ENCODE data around the gene PLSCR5. TPM values are rescaled to one million over a fixed set of nuclear protein-coding genes. Genes with fewer than 3 reads are reported as not detected.
A peak's percentile ranks its signal among the peaks of the same experiment; 100 is the strongest.

PLSCR5 gene
- not detected in 2 replicates for total RNA-seq (2014; rRNA removed; shearing (Covaris generic))
- polyA plus RNA-seq (2016; fragmentation: Nextera tagmentation; extraction: Ambion mirVana), result not detected in 2 replicates

- H2AFZ ChIP-seq, result no peak within 1 kb of the TSS
- no peaks in the 10 kb centered on the region for H3K9me2 ChIP-seq (ENCODE audit: insufficient read depth)
Measured at GRCh38 chr3:146605106-146605505, at the start of gene PLSCR5. PLSCR5 (minus strand) TSS chr3:146605346; CDS start chr3:146605212, 134 bp downstream.

GRCh38 chr3:146653978-146654377 lies 48.8 kb upstream of the PLSCR5 start:
- TF ChIP-seq EZH2 (IDR thresholded peaks at IDR 0.05; ENCODE audit: insufficient read depth, poor library complexity, severe bottlenecking) (no peak), EZH2phosphoT487 (IDR thresholded peaks at IDR 0.05; ENCODE audit: insufficient read depth, low read depth) (no peak)
- Histone ChIP-seq H3F3A (ENCODE audit: insufficient read depth) (no peaks in the 10 kb centered on the region), H3K36me3 (ENCODE audit: low read depth) (no peaks in the 10 kb centered on the region), H3K4me3 (no peak overlapping the region), H3K9me3 (ENCODE audit: low read depth) (no peaks in the 10 kb centered on the region), H3K9me2 (ENCODE audit: insufficient read depth) (no peaks in the 10 kb centered on the region), H3K79me2 (ENCODE audit: insufficient read depth) (no peaks in the 10 kb centered on the region), H3K9ac (no peak overlapping the region), H3K27me3 (replicated peaks; ENCODE audit: insufficient read depth) (no peaks in the 10 kb centered on the region), H3K4me2 (ENCODE audit: unreplicated experiment) (no peak overlapping the region), H3K27ac (no peak overlapping the region), H3K4me1 (ENCODE audit: insufficient read depth) (no peaks in the 10 kb centered on the region), H4K20me1 (ENCODE audit: insufficient read depth) (no peaks in the 10 kb centered on the region), H2AFZ (no peak overlapping the region)
- in situ Hi-C loops (cut with MboI), result loop anchor here (10.0 kb wide), 1 partner anchor 531 kb away; no protein-coding TSS in a partner anchor
- WGBS, 2 experiments (ENCODE audit: low coverage in 1 of 2, low lambda C conversion rate in 2 of 2, missing lambda C conversion rate in 2 of 2), result 78 to 82% methylated on average over 3 of the region's 3 CpGs
- no peak for DNase-seq

More at GRCh38 chr3:146605106-146605505, at the start of gene PLSCR5:
- Histone ChIP-seq H3K4me2 (ENCODE audit: unreplicated experiment) (no peak within 1 kb of the TSS), H3K9me3 (ENCODE audit: low read depth) (no peaks in the 10 kb centered on the region), H3K79me2 (ENCODE audit: insufficient read depth) (no peaks in the 10 kb centered on the region), H4K20me1 (ENCODE audit: insufficient read depth) (no peaks in the 10 kb centered on the region), H3K4me3 (no peak within 1 kb of the TSS), H3K4me1 (ENCODE audit: insufficient read depth) (no peaks in the 10 kb centered on the region), H3K36me3 (ENCODE audit: low read depth) (no peaks in the 10 kb centered on the region), H3F3A (ENCODE audit: insufficient read depth) (no peaks in the 10 kb centered on the region), H3K9ac (no peak within 1 kb of the TSS), H3K27me3 (replicated peaks; ENCODE audit: insufficient read depth) (no peaks in the 10 kb centered on the region), H3K27ac (no peak within 1 kb of the TSS)
- in situ Hi-C loops (cut with MboI), result no loop called here
- TF ChIP-seq EZH2 (IDR thresholded peaks at IDR 0.05; ENCODE audit: insufficient read depth, poor library complexity, severe bottlenecking) (no peak), EZH2phosphoT487 (IDR thresholded peaks at IDR 0.05; ENCODE audit: insufficient read depth, low read depth) (no peak)
- 38 to 40% methylated on average over 3 of the region's 3 CpGs for WGBS, 2 experiments (ENCODE audit: low coverage in 1 of 2, low lambda C conversion rate in 2 of 2, missing lambda C conversion rate in 2 of 2)
- no peak for DNase-seq

GRCh38 chr3:146650691-146651442 lies 45.7 kb upstream of the PLSCR5 start:
- Histone ChIP-seq H3K4me3 (no peak overlapping the region), H3K79me2 (ENCODE audit: insufficient read depth) (no peaks in the 10 kb centered on the region), H3K27ac (no peak overlapping the region), H2AFZ (no peak overlapping the region), H3K9me3 (ENCODE audit: low read depth) (no peaks in the 10 kb centered on the region), H3K4me2 (ENCODE audit: unreplicated experiment) (no peak overlapping the region), H3F3A (ENCODE audit: insufficient read depth) (no peaks in the 10 kb centered on the region), H3K4me1 (ENCODE audit: insufficient read depth) (no peaks in the 10 kb centered on the region), H3K36me3 (ENCODE audit: low read depth) (no peaks in the 10 kb centered on the region), H3K27me3 (replicated peaks; ENCODE audit: insufficient read depth) (no peaks in the 10 kb centered on the region), H3K9ac (no peak overlapping the region), H3K9me2 (ENCODE audit: insufficient read depth) (no peaks in the 10 kb centered on the region), H4K20me1 (ENCODE audit: insufficient read depth) (no peaks in the 10 kb centered on the region)
- no peak for DNase-seq
- 96 to 100% methylated on average over 2 of the region's 2 CpGs for WGBS, 2 experiments (ENCODE audit: low coverage in 1 of 2, low lambda C conversion rate in 2 of 2, missing lambda C conversion rate in 2 of 2)
- in situ Hi-C loops (cut with MboI), result loop anchor here (10.0 kb wide), 1 partner anchor 534 kb away; no protein-coding TSS in a partner anchor
- TF ChIP-seq EZH2phosphoT487 (IDR thresholded peaks at IDR 0.05; ENCODE audit: insufficient read depth, low read depth) (no peak), EZH2 (IDR thresholded peaks at IDR 0.05; ENCODE audit: insufficient read depth, poor library complexity, severe bottlenecking) (no peak)

DNA sequence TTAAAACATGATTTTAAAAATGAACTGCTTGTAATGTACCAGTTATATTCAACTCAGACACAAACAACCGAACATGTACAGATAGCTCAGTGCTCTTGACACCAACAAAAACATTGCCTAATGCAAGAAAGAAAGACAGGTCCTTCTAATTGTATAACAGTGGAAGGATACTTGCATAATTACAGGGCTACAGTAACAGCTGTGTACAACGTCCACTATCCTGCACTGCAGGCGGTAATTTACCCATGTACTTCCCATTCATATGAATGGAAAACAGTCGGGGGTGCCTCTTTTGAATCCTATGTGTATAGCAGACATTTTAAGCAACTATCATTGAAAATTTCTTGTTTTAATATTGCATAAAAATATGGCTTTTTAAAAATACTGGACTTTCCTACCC lies 41.1 kb upstream of the PLSCR5 start:
- Histone ChIP-seq H3K27me3 (replicated peaks; ENCODE audit: insufficient read depth) (no peaks in the 10 kb centered on the region), H3F3A (ENCODE audit: insufficient read depth) (no peaks in the 10 kb centered on the region), H3K79me2 (ENCODE audit: insufficient read depth) (no peaks in the 10 kb centered on the region), H3K4me1 (ENCODE audit: insufficient read depth) (no peaks in the 10 kb centered on the region), H2AFZ (peak overlapping the region; percentile 6; the same call in 1 of the 2 replicates), H3K27ac (no peak overlapping the region), H3K4me3 (no peak overlapping the region), H3K9me2 (ENCODE audit: insufficient read depth) (no peaks in the 10 kb centered on the region), H3K9me3 (ENCODE audit: low read depth) (no peaks in the 10 kb centered on the region), H4K20me1 (ENCODE audit: insufficient read depth) (no peaks in the 10 kb centered on the region), H3K36me3 (ENCODE audit: low read depth) (no peaks in the 10 kb centered on the region), H3K9ac (no peak overlapping the region), H3K4me2 (ENCODE audit: unreplicated experiment) (no peak overlapping the region)
- WGBS, 2 experiments (ENCODE audit: low coverage in 1 of 2, low lambda C conversion rate in 2 of 2, missing lambda C conversion rate in 2 of 2), result 52 to 60% methylated on average over 4 of the region's 4 CpGs
- in situ Hi-C loops (cut with MboI), result no loop called here
- no peak for TF ChIP-seq EZH2 (IDR thresholded peaks at IDR 0.05; ENCODE audit: insufficient read depth, poor library complexity, severe bottlenecking)
- TF ChIP-seq EZH2phosphoT487 (IDR thresholded peaks at IDR 0.05; ENCODE audit: insufficient read depth, low read depth), result no peak
- DNase-seq, result no peak
